GM12878 (cell line): Measurements from ENCODE around the gene THSD4. TPM values are rescaled to one million over a fixed set of nuclear protein-coding genes. Genes with fewer than 3 reads are reported as not detected.

Source experiments
- ATAC-seq: fragments of 200-7000 bp; cut with Tn5 transposase; 3 replicates; pipeline ENCODE4 v1.9.1; 2020; ENCODE audit warnings: mild to moderate bottlenecking, moderate library complexity
- BruUV-seq: library from RNA; stranded (reverse); fragments of 400-500 nt; replicated peaks from 2 replicates; lab custom pipeline; 2021; lab: Mats Ljungman, UMichigan
- CTCF ChIA-PET: fragments of 300-600 bp; sonication (Branson Sonifier 250); formaldehyde crosslinking; extraction: SDS; loops from one replicate; lab custom pipeline; 2021; ENCODE audit warnings: inconsistent platforms; lab: Yijun Ruan, JAX
- POLR2A ChIA-PET: fragments of 350-600 bp; formaldehyde crosslinking; extraction: SDS; loops from one replicate; lab custom pipeline; 2021; ENCODE audit warnings: inconsistent platforms; lab: Charles Lee
- RAD21 ChIA-PET: fragments of 300-600 bp; sonication (Branson Sonifier 250); formaldehyde crosslinking; loops from one replicate; lab custom pipeline; 2023; ENCODE audit warnings: antibody characterized with exemption; ENCODE audit not compliant: unreplicated experiment; lab: Charles Lee
- SMC1A ChIA-PET: fragments of 300-600 bp; sonication (Branson Sonifier 250); formaldehyde crosslinking; loops from one replicate; lab custom pipeline; 2023; ENCODE audit not compliant: unreplicated experiment, uncharacterized antibody; lab: Charles Lee
- DNase-seq: peaks from one replicate; pipeline ENCODE4 v3.0.0-alpha.2; 2011; ENCODE audit warnings: low read depth, low spot score
- FAIRE-seq: peaks from 3 replicates; lab custom pipeline; 2011; peaks lifted over from hg19 to GRCh38; lab: Jason Lieb, UNC
- H2AFZ ChIP-seq: 2 replicates; pipeline ENCODE4 v1.6.0; 2011; ENCODE audit warnings: low read depth, low read length, control low read depth; ENCODE audit not compliant: control insufficient read depth
- H3K27ac ChIP-seq: 2 replicates; pipeline ENCODE4 v1.5.1; 2011; ENCODE audit warnings: control low read depth; ENCODE audit not compliant: control insufficient read depth, insufficient read depth
- H3K27me3 ChIP-seq, 2 experiments: replicated peaks in 1 of 2; 2 replicates each; pipeline versions ENCODE4 v1.6.0 to v1.6.1; 2011; ENCODE audit warnings: low read length in 1 of 2; ENCODE audit not compliant: control insufficient read depth in 2 of 2, insufficient read depth in 2 of 2
- H3K36me3 ChIP-seq, 2 experiments: 2 replicates each; pipeline ENCODE4 v1.5.1; 2011; ENCODE audit warnings: low read length in 1 of 2; ENCODE audit not compliant: control insufficient read depth in 2 of 2, insufficient read depth in 2 of 2
- H3K4me1 ChIP-seq: 2 replicates; pipeline ENCODE4 v1.6.1; 2011; ENCODE audit warnings: mild to moderate bottlenecking, low read length, moderate library complexity, mixed read lengths; ENCODE audit not compliant: control insufficient read depth, insufficient read depth
- H3K4me2 ChIP-seq: 2 replicates; pipeline ENCODE4 v1.6.0; 2011; ENCODE audit warnings: control low read depth; ENCODE audit not compliant: control insufficient read depth, insufficient read depth
- H3K4me3 ChIP-seq: fragments of 200-600 bp; sonication (generic); 2 replicates; pipeline ENCODE4 v1.5.1; 2016
- H3K79me2 ChIP-seq: 2 replicates; pipeline ENCODE4 v1.6.0; 2011; ENCODE audit warnings: low read length; ENCODE audit not compliant: control insufficient read depth, insufficient read depth
- H3K9ac ChIP-seq: 2 replicates; pipeline ENCODE4 v1.8.0; 2011; ENCODE audit warnings: low read length, control low read depth, mixed read lengths; ENCODE audit not compliant: control insufficient read depth, insufficient read depth
- H3K9me3 ChIP-seq: replicated peaks from 3 replicates; pipeline ENCODE4 v1.5.1; 2011; ENCODE audit warnings: mild to moderate bottlenecking, low read length; ENCODE audit not compliant: control insufficient read depth, insufficient read depth
- H4K20me1 ChIP-seq: 2 replicates; pipeline ENCODE4 v1.6.0; 2011; ENCODE audit not compliant: control insufficient read depth, insufficient read depth
- CHD4 ChIP-seq: fragments of 200-600 bp; sonication (generic); IDR thresholded peaks from 2 replicates; pipeline ENCODE4 v1.6.1; 2016; ENCODE audit warnings: mild to moderate bottlenecking
- JUNB ChIP-seq: IDR thresholded peaks from 2 replicates; pipeline ENCODE4 v1.6.1; 2016; ENCODE audit warnings: antibody characterized with exemption, mild to moderate bottlenecking
- MYB ChIP-seq: fragments of 150-350 bp; IDR thresholded peaks from 2 replicates; pipeline ENCODE4 v1.6.1; 2014; ENCODE audit warnings: mild to moderate bottlenecking, low read depth, low read length, borderline replicate concordance
- POLR2AphosphoS5 ChIP-seq: IDR thresholded peaks from 2 replicates; pipeline ENCODE4 v1.6.1; 2011; ENCODE audit warnings: mild to moderate bottlenecking, low read length, inconsistent platforms
- STAT1 ChIP-seq: fragments of 450-650 bp; conservative IDR thresholded peaks from 2 replicates; pipeline ENCODE4 v1.6.1; 2014; ENCODE audit warnings: antibody characterized with exemption, mild to moderate bottlenecking
- WGBS: methylation state at CpG from one replicate; pipeline ENCODE4 v1.1.6; 2016; ENCODE audit warnings: low lambda C conversion rate; ENCODE audit not compliant: insufficient replicate concordance, insufficient coverage; ENCODE audit errors: missing lambda C conversion rate; 5-methylcytosine and 5-hydroxymethylcytosine counted together
- in situ Hi-C: fragments of 300-500 bp; cut with MboI; formaldehyde crosslinking; loops from 9 replicates; pipeline ENCODE4 v1.14.3; 2018; ENCODE audit warnings: mixed read lengths
- intact Hi-C: fragments of 100-400 bp; cut with micrococcal nuclease; formaldehyde crosslinking; loops from one replicate; pipeline ENCODE4 v1.14.2; 2022; ENCODE audit not compliant: unreplicated experiment
- polyA plus RNA-seq, 11 experiments: library from polyadenylated mRNA; depleted of rRNA in 4 of 11; unstranded in 6 of 11; stranded (reverse) in 5 of 11; fragments of >200 nt; fragmentation: Nextera tagmentation in 4 of 11; fragmentation: Illumina TruSeq in 1 of 11; extraction: Ambion mirVana in 4 of 11; extraction: Trizol in 1 of 11; gene quantifications; 1 replicate in 1 of 11; 2 replicates in 10 of 11; pipeline versions ENCODE4 v1.2.1 to v1.2.3, GENCODE V29; 2011 to 2016; ENCODE audit warnings: inconsistent platforms in 2 of 11, missing spikeins in 2 of 11, low read depth in 1 of 11
- total RNA-seq, 4 experiments: library from RNA; depleted of rRNA in 3 of 4; stranded (reverse); fragments of >200 nt in 3 of 4; fragmentation: Illumina TruSeq in 1 of 4; extraction: Trizol in 1 of 4; gene quantifications; 2 replicates each; pipeline versions ENCODE4 v1.2.1 to v1.2.3, GENCODE V29; 2013 to 2021
- TF ChIP-seq, protein P1 (sequence below): fragments of 450-650 bp; IDR thresholded peaks from 2 replicates; pipeline ENCODE4 v1.6.1; 2016; ENCODE audit warnings: mild to moderate bottlenecking, moderate library complexity, borderline replicate concordance

THSD4 gene
- total and polyA plus RNA-seq, 10 of the 15 experiments (the other 5 are each of a cell fraction or from before 2014, with no cell fraction given): 0.04 to 0.13 (median 0.05) TPM; not detected in 7

- TF ChIP-seq, protein P1, sequence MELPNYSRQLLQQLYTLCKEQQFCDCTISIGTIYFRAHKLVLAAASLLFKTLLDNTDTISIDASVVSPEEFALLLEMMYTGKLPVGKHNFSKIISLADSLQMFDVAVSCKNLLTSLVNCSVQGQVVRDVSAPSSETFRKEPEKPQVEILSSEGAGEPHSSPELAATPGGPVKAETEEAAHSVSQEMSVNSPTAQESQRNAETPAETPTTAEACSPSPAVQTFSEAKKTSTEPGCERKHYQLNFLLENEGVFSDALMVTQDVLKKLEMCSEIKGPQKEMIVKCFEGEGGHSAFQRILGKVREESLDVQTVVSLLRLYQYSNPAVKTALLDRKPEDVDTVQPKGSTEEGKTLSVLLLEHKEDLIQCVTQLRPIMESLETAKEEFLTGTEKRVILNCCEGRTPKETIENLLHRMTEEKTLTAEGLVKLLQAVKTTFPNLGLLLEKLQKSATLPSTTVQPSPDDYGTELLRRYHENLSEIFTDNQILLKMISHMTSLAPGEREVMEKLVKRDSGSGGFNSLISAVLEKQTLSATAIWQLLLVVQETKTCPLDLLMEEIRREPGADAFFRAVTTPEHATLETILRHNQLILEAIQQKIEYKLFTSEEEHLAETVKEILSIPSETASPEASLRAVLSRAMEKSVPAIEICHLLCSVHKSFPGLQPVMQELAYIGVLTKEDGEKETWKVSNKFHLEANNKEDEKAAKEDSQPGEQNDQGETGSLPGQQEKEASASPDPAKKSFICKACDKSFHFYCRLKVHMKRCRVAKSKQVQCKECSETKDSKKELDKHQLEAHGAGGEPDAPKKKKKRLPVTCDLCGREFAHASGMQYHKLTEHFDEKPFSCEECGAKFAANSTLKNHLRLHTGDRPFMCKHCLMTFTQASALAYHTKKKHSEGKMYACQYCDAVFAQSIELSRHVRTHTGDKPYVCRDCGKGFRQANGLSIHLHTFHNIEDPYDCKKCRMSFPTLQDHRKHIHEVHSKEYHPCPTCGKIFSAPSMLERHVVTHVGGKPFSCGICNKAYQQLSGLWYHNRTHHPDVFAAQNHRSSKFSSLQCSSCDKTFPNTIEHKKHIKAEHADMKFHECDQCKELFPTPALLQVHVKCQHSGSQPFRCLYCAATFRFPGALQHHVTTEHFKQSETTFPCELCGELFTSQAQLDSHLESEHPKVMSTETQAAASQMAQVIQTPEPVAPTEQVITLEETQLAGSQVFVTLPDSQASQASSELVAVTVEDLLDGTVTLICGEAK: no peak
- TF ChIP-seq JUNB: no peak
Measured at GRCh38 chr15:71518661-71519060, 403.4 kb downstream of the THSD4 start (continued).

DNA sequence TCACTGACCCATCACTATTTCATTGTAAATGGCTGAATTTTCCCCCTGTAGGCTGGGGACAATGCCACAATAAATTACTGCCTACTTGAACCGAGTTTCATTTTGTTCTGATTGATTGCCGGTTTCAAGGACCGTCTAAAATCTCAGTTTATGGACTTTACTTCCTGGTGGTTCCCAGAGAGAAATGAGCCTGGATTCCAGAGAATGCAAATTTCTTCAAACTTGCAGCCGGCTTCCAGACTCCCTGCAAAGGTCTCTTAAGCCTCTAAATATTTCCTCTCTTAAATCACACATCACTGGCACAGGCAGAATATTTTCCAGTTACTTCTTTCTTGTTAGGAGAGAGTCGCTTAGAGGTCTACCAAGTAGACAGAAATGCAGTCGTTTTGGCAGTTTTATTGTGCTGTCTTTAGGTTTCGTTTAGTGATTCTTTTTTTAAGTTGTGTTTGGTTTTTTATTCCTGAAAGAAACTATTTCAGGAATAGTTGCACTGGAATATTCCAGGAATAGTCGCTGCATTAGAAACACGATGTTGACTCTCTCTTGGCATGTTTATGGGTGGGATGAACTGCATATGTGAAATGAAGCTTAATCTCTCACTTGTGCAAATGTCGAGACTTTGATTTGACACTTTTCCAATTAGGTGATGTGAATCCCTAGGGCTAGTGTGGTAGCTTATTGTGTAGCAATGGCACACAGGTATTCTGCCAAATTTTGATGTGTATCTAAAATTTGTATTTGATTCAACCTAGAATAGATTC lies 411.0 kb downstream of the THSD4 start:
- 15% methylated on average over 10 of the region's 10 CpGs for WGBS
- ChIA-PET CTCF (no interaction called here), RAD21 (no interaction called here), POLR2A (no interaction called here), SMC1A (no interaction called here)
- Histone ChIP-seq H3K27me3 (peaks cover 0 to 13% of the 10 kb centered on the region in 2 experiments; a peak in 1 of 4 replicates), H4K20me1 (no peaks in the 10 kb centered on the region), H3K27ac (no peak overlapping the region), H3K4me2 (no peak overlapping the region), H3K9ac (no peak overlapping the region), H3K4me3 (no peak overlapping the region), H3K36me3 (no peaks in the 10 kb centered on the region), H3K9me3 (no peaks in the 10 kb centered on the region), H3K4me1 (no peaks in the 10 kb centered on the region), H3K79me2 (no peaks in the 10 kb centered on the region), H2AFZ (no peak overlapping the region)
- TF ChIP-seq MYB (no peak), CHD4 (no peak), STAT1 (no peak), POLR2AphosphoS5 (no peak)
- no peak for FAIRE-seq
- intact Hi-C loops: no loop called here
- no TSS peak for BruUV-seq
- no peak for DNase-seq
- no peak for ATAC-seq
- in situ Hi-C loops: no loop called here
